ENCODE data around the gene KDR. TPM values are rescaled to one million over a fixed set of nuclear protein-coding genes. Genes with fewer than 3 reads are reported as not detected.
A peak's percentile ranks its signal among the peaks of the same experiment; 100 is the strongest.

The KDR gene
- polyA plus RNA-seq (2013, experiment 1 of 2; ENCODE audit: insufficient read length), result 0.40 TPM
- polyA plus RNA-seq (2013, experiment 2 of 2; ENCODE audit: insufficient read length), result 0.29 TPM

DNA sequence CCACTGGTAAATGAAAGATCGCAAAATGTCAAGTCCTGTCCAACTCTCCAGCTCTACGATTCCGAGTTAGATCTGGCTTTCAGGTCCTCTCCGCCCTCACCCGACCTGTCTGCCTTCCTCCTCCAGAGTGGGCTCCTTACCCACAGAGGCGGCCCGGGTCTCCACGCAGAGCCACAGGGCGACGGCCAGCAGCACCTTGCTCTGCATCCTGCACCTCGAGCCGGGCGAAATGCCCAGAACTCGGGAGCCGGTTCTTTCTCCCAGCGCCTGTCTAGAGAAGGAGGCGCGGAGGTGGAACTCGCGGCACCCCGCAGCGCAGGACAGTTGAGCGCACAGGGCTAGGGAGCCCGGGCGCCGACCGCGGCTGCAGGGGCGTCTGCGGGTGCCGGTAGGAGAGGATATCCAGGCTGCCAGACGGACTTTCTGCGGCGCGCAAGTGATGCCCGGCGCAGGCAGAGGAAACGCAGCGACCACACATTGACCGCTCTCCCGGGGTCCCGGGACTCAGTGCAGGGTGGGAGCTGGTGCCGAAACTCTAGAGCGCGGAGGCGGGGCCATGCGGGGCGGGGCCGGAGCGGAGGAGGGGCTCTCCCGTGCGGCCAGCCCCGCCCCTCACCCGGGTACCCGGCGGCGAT lies at the start of gene KDR:
Gene KDR, minus strand, starts transcription at position 509 of the 635 bp plus-strand sequence. Its CDS starts 302 bp downstream, at position 207.
- peak; percentile 35 for DNase-seq

DNA sequence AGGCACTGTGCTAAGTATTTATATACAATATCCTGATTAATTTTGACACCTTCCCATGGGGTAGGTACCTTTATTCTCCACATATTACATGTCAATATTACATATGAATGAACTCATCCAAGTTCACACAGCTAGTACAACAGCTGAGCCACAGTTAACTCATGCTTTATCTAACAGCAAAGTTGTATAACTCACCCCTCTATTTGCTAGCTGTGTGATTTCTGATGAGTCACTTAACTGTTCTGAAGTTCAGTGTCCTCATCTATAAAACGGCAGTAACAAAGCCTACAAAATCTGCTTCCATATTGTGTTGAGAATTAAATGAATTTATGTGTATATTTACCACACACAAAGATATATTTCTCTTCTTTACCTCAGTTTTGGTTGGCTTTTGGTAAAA lies 48.2 kb upstream of the KDR start:
- DNase-seq, result peak; percentile 82

- DNase-seq, result peak; percentile 44
Observed at GRCh38 chr4:55172694-55173287, 47.4 kb upstream of the KDR start.

DNA sequence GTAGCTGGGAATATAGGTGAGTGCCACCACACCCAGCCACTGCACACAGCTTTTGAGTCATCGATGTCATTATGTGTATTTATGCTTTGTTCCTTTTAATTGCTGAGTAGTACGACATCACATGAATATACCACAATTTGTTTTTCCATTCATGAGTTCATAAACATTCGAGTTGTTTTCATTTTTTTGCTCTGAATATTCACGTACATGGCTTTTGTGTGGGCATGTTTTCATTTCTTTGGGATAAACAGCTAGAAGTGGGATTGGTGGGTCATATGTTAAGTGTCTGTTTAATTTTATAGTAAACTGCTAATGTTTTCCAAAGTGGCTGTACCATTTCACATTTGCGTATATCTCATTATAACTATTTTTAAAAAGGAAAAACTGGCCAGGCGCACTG lies 45.1 kb upstream of the KDR start:
- no peak for DNase-seq

DNA sequence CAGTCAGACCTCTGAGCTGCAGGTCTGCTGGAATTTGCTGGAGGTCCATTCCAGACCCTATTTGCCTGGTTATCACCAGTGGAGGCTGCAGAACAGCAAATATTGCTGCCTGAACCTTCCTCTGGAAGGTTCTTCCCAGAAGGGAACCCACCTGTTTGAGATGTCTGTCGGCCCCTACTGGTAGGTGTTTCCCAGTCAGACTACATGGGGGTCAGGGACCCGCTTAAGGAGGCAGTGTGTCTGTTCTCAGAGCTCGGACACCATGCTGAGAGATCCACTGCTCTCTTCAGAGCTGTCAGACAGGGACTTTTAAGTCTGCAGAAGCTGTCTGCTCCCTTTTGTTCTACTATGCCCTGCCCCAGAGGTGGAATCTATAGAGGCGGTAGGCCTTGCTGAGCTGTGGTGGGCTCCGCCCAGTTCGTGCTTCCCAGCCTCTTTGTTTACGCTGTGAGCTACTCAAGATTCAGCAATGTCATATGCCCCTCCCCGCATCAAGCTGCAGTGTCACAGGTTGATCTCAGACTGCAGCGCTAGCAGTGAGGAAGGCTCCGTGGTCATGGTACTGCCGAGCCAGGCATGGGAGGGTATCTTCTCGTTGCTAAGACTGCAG lies 44.1 kb upstream of the KDR start:
- peak; percentile 86 for DNase-seq

DNA sequence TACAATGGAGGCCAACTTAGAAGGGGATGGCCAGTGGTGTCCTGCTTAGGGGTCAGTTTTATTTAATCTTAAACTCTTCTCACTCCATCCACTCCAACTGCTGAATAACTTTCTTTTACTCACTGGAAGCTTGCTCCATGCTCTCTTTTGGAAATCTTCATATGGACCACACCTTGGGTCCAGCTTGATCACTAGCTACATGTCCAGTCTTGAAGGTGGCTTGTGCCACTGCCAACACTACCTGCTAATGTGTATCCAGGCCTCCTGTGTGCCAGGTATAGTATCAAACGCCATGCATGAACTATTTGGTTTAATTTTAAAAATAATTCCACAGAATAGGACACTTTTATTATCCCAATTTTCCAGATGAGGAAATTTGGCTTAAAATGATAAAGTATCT lies 37.0 kb upstream of the KDR start:
- DNase-seq, result no peak

- no peak for DNase-seq
Observed at GRCh38 chr4:55161739-55162138, 36.3 kb upstream of the KDR start.

DNA sequence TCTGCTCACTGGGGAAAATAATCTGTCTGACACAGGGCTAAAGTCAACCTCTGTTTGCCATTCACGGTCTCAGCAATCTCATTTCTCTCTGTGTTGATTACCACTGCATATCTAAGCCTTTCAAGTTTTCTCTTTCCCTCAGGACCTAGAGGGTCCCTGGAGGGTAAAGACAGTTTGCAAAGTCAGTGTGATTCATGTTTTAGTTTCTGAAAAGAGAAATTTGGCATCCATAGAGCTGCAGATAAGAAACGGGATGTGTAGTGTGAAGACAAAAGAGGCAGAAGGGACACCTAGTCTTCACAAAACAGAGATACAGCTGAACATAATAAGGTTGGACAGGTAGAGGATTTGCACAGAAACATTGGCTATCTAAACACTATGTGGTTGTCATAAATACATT lies 34.5 kb upstream of the KDR start:
- peak; percentile 50 for DNase-seq

DNA sequence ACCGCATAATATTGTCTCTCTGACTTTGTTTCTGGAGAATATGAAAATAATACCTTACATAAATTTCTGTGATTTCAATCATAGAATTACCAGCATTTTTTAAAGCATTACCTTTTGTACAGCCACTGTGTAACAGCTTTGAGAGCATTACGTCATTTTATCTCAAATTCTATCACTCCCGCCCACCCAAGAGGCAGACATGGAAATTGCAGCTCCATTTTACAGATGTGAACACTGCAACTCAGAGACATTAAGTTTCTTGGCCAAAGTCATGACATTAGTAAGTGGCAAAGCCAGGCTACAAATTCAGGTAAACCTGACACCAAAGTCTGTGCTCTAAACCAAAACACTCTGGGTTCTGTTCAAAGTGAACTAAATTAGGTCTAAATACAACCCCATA lies 33.6 kb upstream of the KDR start:
- DNase-seq, result no peak

GRCh38 chr4:55157559-55158277 lies 32.3 kb upstream of the KDR start:
- no peak for DNase-seq

DNA sequence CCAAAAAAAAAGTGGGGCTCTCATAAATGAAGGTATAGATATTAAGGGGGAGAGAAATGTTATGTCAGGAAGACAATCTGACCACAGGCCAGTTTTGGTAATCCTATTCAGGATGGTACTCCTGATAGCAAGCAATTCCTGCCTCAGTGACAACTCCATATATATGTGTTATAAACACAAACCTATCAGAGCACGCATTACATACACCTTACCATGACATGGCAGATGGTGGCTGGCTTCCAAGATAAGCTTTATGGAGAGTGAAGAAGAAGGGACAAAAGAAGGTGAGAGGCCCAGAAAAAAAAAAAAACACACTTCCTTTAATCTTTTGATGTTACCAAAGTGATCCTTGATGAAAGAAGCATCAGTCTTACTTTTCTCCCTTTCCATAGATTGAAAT lies 29.5 kb upstream of the KDR start:
- DNase-seq, result no peak

- no peak for DNase-seq
Observed at GRCh38 chr4:55154290-55154880, 29.0 kb upstream of the KDR start.

DNA sequence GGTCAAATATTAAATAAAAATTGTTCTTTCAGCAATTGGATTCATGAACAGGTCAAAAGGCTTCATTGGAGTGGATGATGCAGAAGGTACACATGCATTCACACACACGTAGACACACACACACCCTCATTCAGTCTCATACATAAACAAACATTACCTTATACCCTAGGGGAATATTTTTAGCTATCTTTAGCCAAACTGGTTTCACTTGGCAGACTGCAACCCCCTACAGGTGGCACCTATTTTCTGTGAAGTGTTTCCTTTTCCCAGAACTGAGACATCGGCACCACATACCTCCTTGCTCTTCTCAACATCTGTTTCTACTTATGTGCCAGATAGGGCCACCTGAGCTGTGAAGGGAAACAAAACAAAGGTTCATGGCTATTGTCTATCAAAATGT lies 18.5 kb upstream of the KDR start:
- DNase-seq, result no peak

- DNase-seq, result no peak
Observed at GRCh38 chr4:55138367-55138766, 13.0 kb upstream of the KDR start.

DNA sequence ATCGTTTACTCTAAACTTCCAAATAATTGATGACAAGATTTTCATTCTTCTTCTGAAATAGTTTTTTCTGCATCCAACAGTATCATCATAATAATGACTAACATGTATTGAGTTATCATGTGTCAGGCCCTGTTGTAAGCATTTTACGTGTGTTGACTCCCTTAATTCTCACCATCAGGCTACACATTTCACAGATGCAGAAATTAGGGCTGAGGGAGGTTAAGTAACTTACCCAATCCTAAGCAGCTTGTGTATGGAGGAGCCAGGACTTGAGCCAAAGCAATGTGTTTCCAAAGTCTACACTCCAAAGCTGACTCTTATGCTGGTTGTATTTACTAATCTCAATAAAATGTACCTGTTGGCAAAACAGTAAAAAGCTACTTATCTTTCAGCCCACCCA lies 11.2 kb upstream of the KDR start:
- DNase-seq, result no peak

GRCh38 chr4:55133951-55134350 lies 8.6 kb upstream of the KDR start:
- DNase-seq, result no peak

- no peak for DNase-seq
Observed at GRCh38 chr4:55132775-55133174, 7.4 kb upstream of the KDR start.

DNA sequence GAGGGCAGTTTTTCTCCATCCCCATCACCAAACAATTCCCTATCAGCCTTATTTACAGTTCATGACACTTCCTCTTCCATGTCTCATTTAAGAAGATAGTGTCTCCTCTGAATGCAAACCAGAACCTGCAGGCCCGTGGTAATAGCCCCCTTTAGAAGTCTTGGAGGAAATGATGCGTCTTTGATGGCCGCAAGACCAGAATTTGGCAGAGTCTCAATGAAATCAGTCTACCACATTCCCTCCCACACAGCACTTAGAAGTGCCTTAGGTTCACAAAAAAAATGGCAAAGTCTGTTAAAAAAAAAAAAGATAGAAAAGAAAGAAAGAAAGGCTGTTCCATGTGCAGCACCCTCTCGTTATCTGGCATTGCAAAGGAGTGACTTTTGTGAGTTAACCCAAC lies 2.1 kb upstream of the KDR start:
- DNase-seq, result no peak

- no peak for DNase-seq
Observed at GRCh38 chr4:55127053-55127452, 1.7 kb upstream of the KDR start.

- DNase-seq, result peak; percentile 39
Observed at GRCh38 chr4:55125763-55126541, 557 bp upstream of the KDR start.

DNA sequence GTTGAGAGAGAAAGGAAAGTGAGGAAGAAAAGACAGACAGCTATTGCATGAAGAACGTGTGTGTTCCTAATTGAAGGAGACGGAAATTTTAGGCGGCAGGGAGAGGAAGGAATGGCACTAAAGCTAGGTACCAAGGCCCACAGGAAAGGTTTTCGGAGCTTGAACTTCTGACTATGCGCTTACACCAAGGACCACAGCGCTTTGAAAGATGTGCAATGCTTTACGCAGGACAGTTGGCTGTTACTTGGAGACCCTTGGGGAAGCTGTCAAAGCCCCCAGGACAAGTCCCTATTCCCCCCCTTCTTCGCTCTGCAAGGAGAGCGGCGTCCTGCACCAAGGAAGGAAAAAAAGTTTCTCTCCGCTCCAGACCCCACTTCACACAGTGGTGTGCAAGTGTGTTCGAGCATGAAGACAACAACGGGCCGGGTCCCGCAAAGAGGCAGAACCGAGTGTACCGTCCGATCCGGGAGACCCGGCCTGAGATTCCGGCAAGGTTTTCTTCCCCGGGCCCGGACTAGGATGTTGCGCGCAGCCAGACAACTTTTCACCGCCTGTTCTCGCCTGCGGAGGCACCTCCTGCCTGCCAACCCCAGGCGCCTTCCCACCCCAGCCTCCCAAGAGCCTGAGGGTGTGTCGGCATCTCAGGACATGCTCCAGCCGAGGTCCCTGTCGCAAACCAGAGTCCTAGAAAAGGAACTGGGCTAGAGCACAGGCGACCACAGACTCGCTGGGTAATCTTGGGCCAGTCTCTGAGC lies 896 bp downstream of the KDR start:
- no peak for DNase-seq

- DNase-seq, result no peak
Observed at GRCh38 chr4:55123791-55124190, 1.6 kb downstream of the KDR start.
